Measurements from ENCODE around the gene MED13L. TPM values are rescaled to one million over a fixed set of nuclear protein-coding genes. Genes with fewer than 3 reads are reported as not detected.

MED13L gene
- total RNA-seq, 2 donors from 2014 or later = 55.0 to 64.1 TPM

DNA sequence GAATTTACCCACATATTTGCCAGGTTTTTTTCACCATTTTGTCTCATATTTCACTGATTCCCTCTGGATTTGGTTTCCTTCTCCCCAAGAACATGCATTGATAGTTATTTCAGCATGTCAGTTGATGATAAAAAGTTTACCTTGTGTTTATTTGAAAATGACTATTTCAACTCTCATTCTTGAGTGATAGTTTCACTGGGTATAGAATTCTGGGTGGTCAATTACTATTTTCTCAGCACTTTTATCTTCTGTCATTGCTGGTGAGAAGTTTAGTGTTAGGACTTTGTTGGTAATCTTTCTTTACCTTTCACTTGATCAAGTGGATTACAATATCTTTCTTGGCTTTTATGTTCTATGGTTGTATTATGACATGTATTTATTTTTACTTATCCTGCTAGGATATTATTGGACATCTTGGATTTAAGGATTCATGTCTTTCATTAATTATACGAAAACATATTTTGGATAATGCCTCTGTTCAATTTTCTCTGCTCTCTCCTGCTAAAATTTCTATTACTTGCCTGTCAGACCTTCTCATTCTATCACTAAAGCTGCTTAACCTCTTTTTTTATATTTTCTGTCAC, 338.6 kb downstream of the MED13L start:
- Histone ChIP-seq H3K27me3 (no peaks in the 10 kb centered on the region), H3K4me1 (no peaks in the 10 kb centered on the region), H3K4me3 (no peak overlapping the region), H3K9me3 (peaks cover 0 to 14% of the 10 kb centered on the region in 2 donors), H3K27ac (no peak overlapping the region), H3K36me3 (no peaks in the 10 kb centered on the region)
- TF ChIP-seq, protein P1, sequence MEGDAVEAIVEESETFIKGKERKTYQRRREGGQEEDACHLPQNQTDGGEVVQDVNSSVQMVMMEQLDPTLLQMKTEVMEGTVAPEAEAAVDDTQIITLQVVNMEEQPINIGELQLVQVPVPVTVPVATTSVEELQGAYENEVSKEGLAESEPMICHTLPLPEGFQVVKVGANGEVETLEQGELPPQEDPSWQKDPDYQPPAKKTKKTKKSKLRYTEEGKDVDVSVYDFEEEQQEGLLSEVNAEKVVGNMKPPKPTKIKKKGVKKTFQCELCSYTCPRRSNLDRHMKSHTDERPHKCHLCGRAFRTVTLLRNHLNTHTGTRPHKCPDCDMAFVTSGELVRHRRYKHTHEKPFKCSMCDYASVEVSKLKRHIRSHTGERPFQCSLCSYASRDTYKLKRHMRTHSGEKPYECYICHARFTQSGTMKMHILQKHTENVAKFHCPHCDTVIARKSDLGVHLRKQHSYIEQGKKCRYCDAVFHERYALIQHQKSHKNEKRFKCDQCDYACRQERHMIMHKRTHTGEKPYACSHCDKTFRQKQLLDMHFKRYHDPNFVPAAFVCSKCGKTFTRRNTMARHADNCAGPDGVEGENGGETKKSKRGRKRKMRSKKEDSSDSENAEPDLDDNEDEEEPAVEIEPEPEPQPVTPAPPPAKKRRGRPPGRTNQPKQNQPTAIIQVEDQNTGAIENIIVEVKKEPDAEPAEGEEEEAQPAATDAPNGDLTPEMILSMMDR (IDR thresholded peaks at IDR 0.05) = no peak
- DNase-seq (ENCODE audit: low spot score) = no peak

GRCh38 chr12:115936997-115937916, 340.2 kb downstream of the MED13L start:
- H3K4me1 ChIP-seq = no peaks in the 10 kb centered on the region
- TF ChIP-seq, protein P1 (IDR thresholded peaks at IDR 0.05) = no peak
- DNase-seq (ENCODE audit: low spot score) = no peak

GRCh38 chr12:115934877-115935276, 342.6 kb downstream of the MED13L start:
- H3K4me3 ChIP-seq = no peak overlapping the region
- no peaks in the 10 kb centered on the region for H3K27me3 ChIP-seq
- no peak for DNase-seq (ENCODE audit: low spot score)
- peaks cover 0 to 14% of the 10 kb centered on the region in 2 donors for H3K9me3 ChIP-seq
- H3K27ac ChIP-seq = no peak overlapping the region
- no peaks in the 10 kb centered on the region for H3K36me3 ChIP-seq
- TF ChIP-seq, protein P1 (IDR thresholded peaks at IDR 0.05) = no peak
- H3K4me1 ChIP-seq = no peaks in the 10 kb centered on the region

More at GRCh38 chr12:115936997-115937916, 340.2 kb downstream of the MED13L start:
- H3K4me3 ChIP-seq = no peak overlapping the region
- no peaks in the 10 kb centered on the region for H3K36me3 ChIP-seq
- H3K9me3 ChIP-seq = peaks cover 0 to 14% of the 10 kb centered on the region in 2 donors
- H3K27me3 ChIP-seq = no peaks in the 10 kb centered on the region
- H3K27ac ChIP-seq = no peak overlapping the region

DNA sequence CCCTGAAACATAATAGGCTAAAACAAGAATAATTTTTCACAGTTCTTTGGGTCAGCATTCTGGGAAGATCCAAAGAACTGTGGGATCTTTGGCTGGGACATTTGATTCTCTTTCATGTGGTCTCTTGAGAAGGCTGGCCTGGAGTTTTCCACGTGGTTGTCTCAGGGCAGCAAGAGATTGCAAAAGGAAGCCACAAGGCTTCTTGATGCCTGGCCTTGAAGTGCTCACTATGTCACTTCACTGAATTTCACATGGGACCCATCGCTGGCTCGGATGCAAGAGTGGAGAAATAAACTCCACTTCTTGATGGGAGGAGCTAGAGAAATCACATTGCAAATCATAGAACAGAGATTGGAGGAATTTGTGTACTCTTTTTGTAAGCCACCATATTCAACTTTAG, 343.4 kb downstream of the MED13L start:
- DNase-seq (ENCODE audit: low spot score) = peak; percentile 59
- H3K27ac ChIP-seq = no peak overlapping the region
- no peak overlapping the region for H3K4me3 ChIP-seq

DNA sequence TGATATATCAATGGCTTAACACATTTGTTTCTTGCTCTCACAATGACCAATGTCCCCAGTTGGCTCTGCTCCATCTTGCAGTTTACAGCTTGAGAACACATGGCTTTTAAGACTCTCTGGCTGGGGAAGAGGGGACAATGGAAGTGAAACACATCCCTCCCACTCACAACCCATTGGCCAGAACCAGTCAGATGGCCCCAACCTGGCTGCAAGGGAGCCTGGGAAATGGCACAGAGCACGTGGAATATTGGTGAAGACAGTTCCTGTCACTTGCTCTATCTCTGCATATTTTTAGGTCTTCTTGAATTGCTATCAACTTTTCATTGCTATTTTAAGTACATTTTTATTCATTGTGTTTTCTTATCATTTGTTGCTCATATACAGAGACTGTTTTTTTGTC, 345.4 kb downstream of the MED13L start:
- no peak overlapping the region for H3K27ac ChIP-seq
- H3K36me3 ChIP-seq = no peaks in the 10 kb centered on the region
- H3K27me3 ChIP-seq = no peaks in the 10 kb centered on the region
- H3K4me1 ChIP-seq = no peaks in the 10 kb centered on the region
- TF ChIP-seq, protein P1 (IDR thresholded peaks at IDR 0.05) = no peak
- DNase-seq (ENCODE audit: low spot score) = peak; percentile 50
- no peaks in the 10 kb centered on the region for H3K9me3 ChIP-seq
- H3K4me3 ChIP-seq = no peak overlapping the region

More for the DNA sequence above, 343.4 kb downstream of the MED13L start:
- Histone ChIP-seq H3K9me3 (peaks cover 0 to 9% of the 10 kb centered on the region in 2 donors), H3K4me1 (no peaks in the 10 kb centered on the region), H3K27me3 (no peaks in the 10 kb centered on the region), H3K36me3 (no peaks in the 10 kb centered on the region)
- TF ChIP-seq, protein P1 (IDR thresholded peaks at IDR 0.05) = no peak

All from right atrium auricular region (tissue), 2 donors.